ENCODE results near the gene ZNF205. TPM values are rescaled to one million over a fixed set of nuclear protein-coding genes. Genes with fewer than 3 reads are reported as not detected.

The ZNF205 gene
- polyA plus RNA-seq, 1 of the 3 experiments (the other 2 are of a cell fraction), result 9.7 TPM

DNA sequence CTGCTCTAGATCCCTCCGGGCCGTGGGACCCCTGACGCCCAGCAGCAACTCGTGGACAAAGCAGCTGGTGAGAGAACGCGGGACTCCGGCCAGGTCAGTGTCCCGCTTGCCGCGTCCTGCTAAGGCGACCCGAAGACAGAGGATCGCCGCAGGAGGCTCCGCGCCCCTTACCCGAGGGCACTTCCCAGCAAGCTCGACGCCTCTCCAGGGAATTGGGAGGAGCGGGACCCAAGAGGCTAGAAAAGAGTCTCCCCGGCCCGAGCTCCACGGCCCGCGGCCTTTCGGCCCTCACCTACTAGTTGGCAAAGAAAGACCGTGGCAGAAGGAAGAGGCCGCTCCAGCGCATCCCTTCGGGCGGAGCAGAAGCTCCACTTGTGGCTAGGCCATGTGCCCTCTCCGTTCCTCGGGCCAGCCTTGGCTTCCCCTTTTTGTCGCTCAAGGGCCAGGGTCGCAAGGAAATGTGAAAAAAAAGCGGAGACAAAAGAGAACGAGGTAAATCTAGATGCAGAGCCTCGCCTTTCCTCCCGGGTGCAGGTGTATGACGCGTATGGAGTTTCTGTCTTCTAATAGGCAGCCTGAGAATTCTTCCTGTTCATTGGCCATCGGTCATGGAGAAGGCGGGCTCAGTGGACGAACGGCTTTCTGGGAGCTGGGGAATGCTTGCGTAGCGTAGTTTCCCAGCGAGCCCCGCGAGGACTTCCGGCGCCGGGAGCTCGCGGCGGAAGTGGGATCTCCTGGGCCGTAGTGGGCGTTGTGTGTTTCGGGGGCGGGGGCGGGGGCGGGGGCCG, 22.1 kb downstream of the ZNF205 start, which contains the start of gene ZNF213:
ZNF213 (plus strand) TSS at position 692 of the 788 bp plus-strand sequence. CDS start 2,252 bp downstream, outside the sequence.
- Histone ChIP-seq H2AFZ (ENCODE audit: low read depth) (peak within 1 kb of the TSS; percentile 96), H3K27me3 (ENCODE audit: insufficient read depth) (no peaks in the 10 kb centered on the region), H3K4me1 (ENCODE audit: control insufficient read depth in 1 of 2, insufficient read depth in 2 of 2, low read depth in 1 of 2, low read length in 1 of 2) (peaks cover 2 to 11% of the 10 kb centered on the region in 2 experiments; a peak in 3 of 4 replicates), H3K4me3 (ENCODE audit: low read depth in 2 of 2, low read length in 1 of 2) (peak within 1 kb of the TSS; percentile 96 to 97), H3K9me2 (no peaks in the 10 kb centered on the region), H3F3A (replicated peaks; ENCODE audit: insufficient read depth) (peaks cover 25% of the 10 kb centered on the region), H4K20me1 (ENCODE audit: insufficient read depth) (peaks cover 8% of the 10 kb centered on the region; the same call in 1 of the 2 replicates), H3K9ac (peak within 1 kb of the TSS; percentile 97), H3K27ac (ENCODE audit: low read depth in 2 of 2, low read length in 1 of 2) (peak within 1 kb of the TSS; percentile 77 to 88), H3K36me3 (replicated peaks in 1 of 2; ENCODE audit: control insufficient read depth in 1 of 2, insufficient read depth in 2 of 2, low read length in 1 of 2) (peaks cover 16 to 31% of the 10 kb centered on the region in 2 experiments), H3K4me2 (peak within 1 kb of the TSS; percentile 96), H3K9me3 (no peaks in the 10 kb centered on the region), H3K79me2 (ENCODE audit: insufficient read depth) (peaks cover 50% of the 10 kb centered on the region)
- under 1% methylated on average over 51 of the region's 63 CpGs for WGBS (ENCODE audit: low lambda C conversion rate)
- peak; percentile 61 for TF ChIP-seq MAX (IDR thresholded peaks at IDR 0.05; ENCODE audit: low read depth)
- peak; percentile 50 for TF ChIP-seq ELF1 (IDR thresholded peaks at IDR 0.05)
- TF ChIP-seq RFX5 (IDR thresholded peaks at IDR 0.05; ENCODE audit: low read length), result peak; percentile 79
- no peak for TF ChIP-seq FOSL2 (IDR thresholded peaks at IDR 0.05; ENCODE audit: borderline replicate concordance, low read depth)
- TF ChIP-seq, protein P1, sequence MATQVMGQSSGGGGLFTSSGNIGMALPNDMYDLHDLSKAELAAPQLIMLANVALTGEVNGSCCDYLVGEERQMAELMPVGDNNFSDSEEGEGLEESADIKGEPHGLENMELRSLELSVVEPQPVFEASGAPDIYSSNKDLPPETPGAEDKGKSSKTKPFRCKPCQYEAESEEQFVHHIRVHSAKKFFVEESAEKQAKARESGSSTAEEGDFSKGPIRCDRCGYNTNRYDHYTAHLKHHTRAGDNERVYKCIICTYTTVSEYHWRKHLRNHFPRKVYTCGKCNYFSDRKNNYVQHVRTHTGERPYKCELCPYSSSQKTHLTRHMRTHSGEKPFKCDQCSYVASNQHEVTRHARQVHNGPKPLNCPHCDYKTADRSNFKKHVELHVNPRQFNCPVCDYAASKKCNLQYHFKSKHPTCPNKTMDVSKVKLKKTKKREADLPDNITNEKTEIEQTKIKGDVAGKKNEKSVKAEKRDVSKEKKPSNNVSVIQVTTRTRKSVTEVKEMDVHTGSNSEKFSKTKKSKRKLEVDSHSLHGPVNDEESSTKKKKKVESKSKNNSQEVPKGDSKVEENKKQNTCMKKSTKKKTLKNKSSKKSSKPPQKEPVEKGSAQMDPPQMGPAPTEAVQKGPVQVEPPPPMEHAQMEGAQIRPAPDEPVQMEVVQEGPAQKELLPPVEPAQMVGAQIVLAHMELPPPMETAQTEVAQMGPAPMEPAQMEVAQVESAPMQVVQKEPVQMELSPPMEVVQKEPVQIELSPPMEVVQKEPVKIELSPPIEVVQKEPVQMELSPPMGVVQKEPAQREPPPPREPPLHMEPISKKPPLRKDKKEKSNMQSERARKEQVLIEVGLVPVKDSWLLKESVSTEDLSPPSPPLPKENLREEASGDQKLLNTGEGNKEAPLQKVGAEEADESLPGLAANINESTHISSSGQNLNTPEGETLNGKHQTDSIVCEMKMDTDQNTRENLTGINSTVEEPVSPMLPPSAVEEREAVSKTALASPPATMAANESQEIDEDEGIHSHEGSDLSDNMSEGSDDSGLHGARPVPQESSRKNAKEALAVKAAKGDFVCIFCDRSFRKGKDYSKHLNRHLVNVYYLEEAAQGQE (IDR thresholded peaks at IDR 0.05; ENCODE audit: low read depth, low read length), result no peak; the same call in 1 of the 2 replicates
- peak; percentile 60 for TF ChIP-seq CHD2 (IDR thresholded peaks at IDR 0.05; ENCODE audit: low read length, partially characterized antibody)
- peak; percentile 36 for TF ChIP-seq TAF1 (IDR thresholded peaks at IDR 0.05; ENCODE audit: borderline replicate concordance, low read depth, low read length)
- TF ChIP-seq MXI1 (IDR thresholded peaks at IDR 0.05; ENCODE audit: low read depth, low read length), result peak; percentile 32; the same call in 1 of the 2 replicates
- no peak for TF ChIP-seq YY1 (IDR thresholded peaks at IDR 0.05; ENCODE audit: low read depth)
- TF ChIP-seq GABPA (IDR thresholded peaks at IDR 0.05; ENCODE audit: low read depth), result peak; percentile 86
- TF ChIP-seq IRF3 (IDR thresholded peaks at IDR 0.05; ENCODE audit: low read depth, low read length), result peak; percentile 37; the same call in 1 of the 2 replicates
- TF ChIP-seq POLR2AphosphoS5 (IDR thresholded peaks at IDR 0.05; ENCODE audit: low read depth, low read length), result peak; percentile 88
- peak; percentile 94 for DNase-seq
- ChIA-PET CTCF (interaction anchor here (0.7 to 4.6 kb wide), 10 partner anchors 10 to 266 kb away, joined by 3 to 43 read pairs (median 4); no protein-coding TSS in a partner anchor), POLR2A (interaction anchor here (0.5 to 2.2 kb wide), 9 partner anchors 9 to 223 kb away, joined by 3 to 18 read pairs (median 4); no protein-coding TSS in a partner anchor)

Data from SK-N-SH (cell line).